Panc1 (cell line): ENCODE measurements around the gene CDC14B. TPM values are rescaled to one million over a fixed set of nuclear protein-coding genes. Genes with fewer than 3 reads are reported as not detected.

Experiments used
- ATAC-seq: fragments of 200-7000 bp; cut with Tn5 transposase; 2 replicates; pipeline ENCODE4 v1.9.1; 2020; ENCODE audit warnings: mild to moderate bottlenecking, moderate library complexity
- BruUV-seq: library from RNA; stranded (reverse); fragments of 400-500 nt; replicated peaks from 2 replicates; lab custom pipeline; 2021; lab: Mats Ljungman, UMichigan
- CTCF ChIA-PET: fragments of 300-600 bp; sonication (Branson Sonifier 250); formaldehyde crosslinking; loops from one replicate; lab custom pipeline; 2022; ENCODE audit warnings: antibody characterized with exemption; lab: Charles Lee
- POLR2A ChIA-PET: fragments of 300-600 bp; sonication (Branson Sonifier 250); formaldehyde crosslinking; loops from one replicate; lab custom pipeline; 2022; ENCODE audit warnings: antibody characterized with exemption; lab: Charles Lee
- DNase-seq: peaks from one replicate; pipeline ENCODE4 v3.0.0-alpha.2; 2010; ENCODE audit warnings: low read depth, low spot score
- H3K27ac ChIP-seq: 2 replicates; pipeline ENCODE4 v1.5.1; 2011; ENCODE audit warnings: mild to moderate bottlenecking, low read length, inconsistent platforms
- H3K27me3 ChIP-seq: fragments of 200-500 bp; sonication (Bioruptor generic); 2 replicates; pipeline ENCODE4 v1.6.0; 2014; ENCODE audit warnings: low read length, inconsistent platforms; ENCODE audit not compliant: control insufficient read depth, insufficient read depth
- H3K36me3 ChIP-seq: fragments of 200-500 bp; sonication (Bioruptor generic); 2 replicates; pipeline ENCODE4 v1.5.1; 2014; ENCODE audit warnings: inconsistent platforms, mild to moderate bottlenecking, low read length, moderate library complexity; ENCODE audit not compliant: control insufficient read depth, insufficient read depth
- H3K4me1 ChIP-seq: 2 replicates; pipeline ENCODE4 v1.5.1; 2011; ENCODE audit warnings: inconsistent platforms, mild to moderate bottlenecking, low read length, moderate library complexity; ENCODE audit not compliant: control insufficient read depth, insufficient read depth
- H3K4me3 ChIP-seq, 2 experiments: 2 replicates each; pipeline ENCODE4 v1.5.1; 2011 to 2012; ENCODE audit warnings: low read depth in 2 of 2, low read length in 2 of 2, mild to moderate bottlenecking in 2 of 2, inconsistent platforms in 1 of 2, moderate library complexity in 1 of 2
- H3K9me3 ChIP-seq: fragments of 200-500 bp; sonication (Bioruptor generic); 2 replicates; pipeline ENCODE4 v1.5.1; 2014; ENCODE audit warnings: low read depth, mild to moderate bottlenecking, inconsistent platforms, low read length, moderate library complexity; ENCODE audit not compliant: control insufficient read depth, insufficient read depth
- CTCF ChIP-seq: fragments of 450-650 bp; IDR thresholded peaks from 2 replicates; pipeline ENCODE4 v1.5.1; 2017; ENCODE audit warnings: mild to moderate bottlenecking
- POLR2AphosphoS5 ChIP-seq: IDR thresholded peaks from 2 replicates; pipeline ENCODE4 v1.6.1; 2012; ENCODE audit warnings: mild to moderate bottlenecking, low read depth, low read length, moderate library complexity
- SIN3A ChIP-seq: IDR thresholded peaks from 2 replicates; pipeline ENCODE4 v1.6.1; 2012; ENCODE audit warnings: low read depth, mild to moderate bottlenecking, low read length, moderate library complexity, borderline replicate concordance; ENCODE audit not compliant: insufficient read depth
- TCF7L2 ChIP-seq: IDR thresholded peaks from 2 replicates; pipeline ENCODE4 v1.6.1; 2011; ENCODE audit warnings: mild to moderate bottlenecking, low read depth, low read length, inconsistent platforms
- in situ Hi-C: cut with HindIII; loops from 2 replicates; pipeline ENCODE4 v1.10.0; 2016; ENCODE audit warnings: low sequenced_read_pairs, low pct_unique_long_range_greater_than_20kb
- intact Hi-C: fragments of 100-400 bp; cut with micrococcal nuclease; formaldehyde crosslinking; loops from one replicate; pipeline ENCODE4 v1.10.0; 2022; ENCODE audit not compliant: unreplicated experiment
- total RNA-seq: library from RNA; stranded (reverse); gene quantifications from one replicate; pipeline ENCODE4 v1.2.1, GENCODE V29; 2021; ENCODE audit not compliant: unreplicated experiment
- TF ChIP-seq, protein P1 (sequence below), 2 experiments: IDR thresholded peaks; 2 replicates each; pipeline ENCODE4 v1.6.1; 2011 to 2012; ENCODE audit warnings: low read depth in 2 of 2, control low read depth in 1 of 2, low read length in 1 of 2, mild to moderate bottlenecking in 1 of 2, moderate library complexity in 1 of 2; ENCODE audit not compliant: insufficient read depth in 1 of 2

Gene CDC14B
- total RNA-seq, 1 experiment from 2014 or later = 11.8 TPM

DNA sequence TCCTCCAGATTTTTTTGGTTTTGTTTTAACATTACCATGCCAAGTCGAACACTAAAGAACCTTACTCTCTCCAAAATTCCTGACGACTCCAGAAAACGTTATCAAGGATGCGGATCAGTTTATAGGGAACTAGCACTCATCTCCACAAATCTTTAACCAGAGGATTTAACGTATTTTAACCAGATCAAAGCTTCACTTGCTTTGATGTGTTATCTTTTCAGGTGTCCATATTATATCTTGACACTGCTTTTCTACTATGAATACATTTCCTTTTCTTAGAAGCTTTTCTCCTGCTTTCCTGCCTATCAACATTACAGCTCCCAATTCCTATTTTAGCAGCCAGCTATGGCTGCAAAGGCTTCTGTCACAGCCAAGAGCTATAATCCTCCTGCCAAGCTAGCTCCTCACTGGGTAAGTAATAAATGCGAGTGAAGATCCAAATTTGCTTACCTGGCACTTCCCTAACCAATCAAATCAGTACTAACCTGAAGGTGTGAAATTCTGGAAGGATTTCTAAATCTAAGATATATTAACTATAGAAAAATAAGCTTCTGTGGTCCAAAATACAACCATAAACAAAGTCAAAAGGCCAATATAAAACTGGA is 60.2 kb downstream of the CDC14B start:
- TF ChIP-seq, protein P1, sequence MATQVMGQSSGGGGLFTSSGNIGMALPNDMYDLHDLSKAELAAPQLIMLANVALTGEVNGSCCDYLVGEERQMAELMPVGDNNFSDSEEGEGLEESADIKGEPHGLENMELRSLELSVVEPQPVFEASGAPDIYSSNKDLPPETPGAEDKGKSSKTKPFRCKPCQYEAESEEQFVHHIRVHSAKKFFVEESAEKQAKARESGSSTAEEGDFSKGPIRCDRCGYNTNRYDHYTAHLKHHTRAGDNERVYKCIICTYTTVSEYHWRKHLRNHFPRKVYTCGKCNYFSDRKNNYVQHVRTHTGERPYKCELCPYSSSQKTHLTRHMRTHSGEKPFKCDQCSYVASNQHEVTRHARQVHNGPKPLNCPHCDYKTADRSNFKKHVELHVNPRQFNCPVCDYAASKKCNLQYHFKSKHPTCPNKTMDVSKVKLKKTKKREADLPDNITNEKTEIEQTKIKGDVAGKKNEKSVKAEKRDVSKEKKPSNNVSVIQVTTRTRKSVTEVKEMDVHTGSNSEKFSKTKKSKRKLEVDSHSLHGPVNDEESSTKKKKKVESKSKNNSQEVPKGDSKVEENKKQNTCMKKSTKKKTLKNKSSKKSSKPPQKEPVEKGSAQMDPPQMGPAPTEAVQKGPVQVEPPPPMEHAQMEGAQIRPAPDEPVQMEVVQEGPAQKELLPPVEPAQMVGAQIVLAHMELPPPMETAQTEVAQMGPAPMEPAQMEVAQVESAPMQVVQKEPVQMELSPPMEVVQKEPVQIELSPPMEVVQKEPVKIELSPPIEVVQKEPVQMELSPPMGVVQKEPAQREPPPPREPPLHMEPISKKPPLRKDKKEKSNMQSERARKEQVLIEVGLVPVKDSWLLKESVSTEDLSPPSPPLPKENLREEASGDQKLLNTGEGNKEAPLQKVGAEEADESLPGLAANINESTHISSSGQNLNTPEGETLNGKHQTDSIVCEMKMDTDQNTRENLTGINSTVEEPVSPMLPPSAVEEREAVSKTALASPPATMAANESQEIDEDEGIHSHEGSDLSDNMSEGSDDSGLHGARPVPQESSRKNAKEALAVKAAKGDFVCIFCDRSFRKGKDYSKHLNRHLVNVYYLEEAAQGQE (IDR thresholded peaks at IDR 0.05; ENCODE audit: insufficient read depth in 1 of 2, low read depth in 2 of 2, low read length in 1 of 2) = no peak
- ATAC-seq (no peak), DNase-seq (no peak)
- Histone ChIP-seq H3K4me1 (peaks cover 20% of the 10 kb centered on the region), H3K4me3 (no peak overlapping the region), H3K36me3 (no peaks in the 10 kb centered on the region), H3K9me3 (no peaks in the 10 kb centered on the region), H3K27ac (no peak overlapping the region), H3K27me3 (no peaks in the 10 kb centered on the region)
- CTCF ChIA-PET = no interaction called here
- in situ Hi-C loops = no loop called here
- POLR2A ChIA-PET = interaction anchor here (0.5 kb wide), 1 partner anchor 215 kb away, joined by 8 read pairs; no protein-coding TSS in a partner anchor
- intact Hi-C loops = no loop called here
- no TSS peak for BruUV-seq

DNA sequence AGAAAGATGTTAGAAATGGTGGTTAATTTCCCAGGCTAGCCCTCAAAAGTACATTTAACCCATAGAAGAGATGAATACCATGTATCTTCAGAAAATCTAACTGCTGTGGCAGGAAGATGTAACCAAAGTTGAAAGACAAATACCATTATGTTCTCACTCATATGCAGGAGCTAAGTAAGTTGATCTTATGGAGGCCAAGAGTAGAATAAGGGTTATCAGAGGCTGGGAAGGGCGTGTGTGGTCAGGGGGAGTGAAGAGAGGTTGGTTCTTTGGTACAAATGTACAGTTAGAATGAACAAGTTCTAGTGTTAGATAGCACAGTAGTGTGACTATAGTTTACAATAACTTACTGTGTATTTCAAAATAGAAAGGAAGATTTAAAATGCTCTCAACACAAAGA is 61.7 kb downstream of the CDC14B start:
- ATAC-seq (no peak), DNase-seq (no peak)
- H3K9me3 ChIP-seq = no peaks in the 10 kb centered on the region
- H3K4me1 ChIP-seq = peaks cover 20% of the 10 kb centered on the region
- in situ Hi-C loops = no loop called here
- no peaks in the 10 kb centered on the region for H3K27me3 ChIP-seq
- no TSS peak for BruUV-seq
- CTCF ChIA-PET = no interaction called here
- intact Hi-C loops = no loop called here
- TF ChIP-seq CTCF (no peak), SIN3A (no peak), POLR2AphosphoS5 (no peak), TCF7L2 (no peak)
- TF ChIP-seq, protein P1 (IDR thresholded peaks at IDR 0.05; ENCODE audit: insufficient read depth in 1 of 2, low read depth in 2 of 2, low read length in 1 of 2) = no peak
- H3K36me3 ChIP-seq = no peaks in the 10 kb centered on the region
- no peak overlapping the region for H3K27ac ChIP-seq
- no peak overlapping the region for H3K4me3 ChIP-seq
- POLR2A ChIA-PET = no interaction called here
